Occipital lobe (tissue), 2 donors: ENCODE results near the gene IFIT1. TPM values are rescaled to one million over a fixed set of nuclear protein-coding genes. Genes with fewer than 3 reads are reported as not detected.
"Not testable (repeated sequence)": the region's sequence is repeated elsewhere in the genome, so short reads cannot be mapped to it uniquely, and the experiment has no call there.

Source experiments
- DNase-seq: peaks from one replicate; lab custom pipeline; 2025; lab: John Stamatoyannopoulos, UW
- total RNA-seq: library from RNA; depleted of rRNA; stranded (reverse); fragments of >200 nt; gene quantifications from one replicate; pipeline ENCODE4 v1.2.3, GENCODE V29; 2014

The IFIT1 gene
- total RNA-seq, 1 donor from 2014 or later, result 10.0 TPM

GRCh38 chr10:89431977-89432376, 39.6 kb downstream of the IFIT1 start:
- no peak for DNase-seq

DNA sequence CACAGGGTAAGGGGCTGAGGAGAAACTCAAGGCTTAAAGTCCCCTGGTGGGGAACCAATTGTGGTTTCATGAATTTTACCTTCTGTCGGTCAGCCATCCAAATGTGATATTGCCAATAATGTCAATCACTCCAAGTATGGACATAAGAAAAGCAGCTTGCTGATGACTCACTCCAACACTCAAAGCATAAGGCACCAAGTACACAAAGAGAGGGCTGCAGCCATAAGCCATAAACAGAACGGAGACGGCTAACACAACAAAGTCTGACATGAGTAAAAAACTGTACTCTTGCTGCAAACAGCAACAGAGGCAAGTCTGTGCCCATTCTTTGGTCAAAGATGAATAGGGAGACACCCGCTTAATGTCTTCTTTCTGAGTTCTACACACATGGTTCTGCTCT, 46.1 kb downstream of the IFIT1 start:
- DNase-seq, result no peak

- DNase-seq, result no peak
These were observed 48.0 kb downstream of the IFIT1 start for GRCh38 chr10:89440226-89441009.

- DNase-seq, result no peak
These were observed 49.9 kb downstream of the IFIT1 start for GRCh38 chr10:89442289-89442688.

DNA sequence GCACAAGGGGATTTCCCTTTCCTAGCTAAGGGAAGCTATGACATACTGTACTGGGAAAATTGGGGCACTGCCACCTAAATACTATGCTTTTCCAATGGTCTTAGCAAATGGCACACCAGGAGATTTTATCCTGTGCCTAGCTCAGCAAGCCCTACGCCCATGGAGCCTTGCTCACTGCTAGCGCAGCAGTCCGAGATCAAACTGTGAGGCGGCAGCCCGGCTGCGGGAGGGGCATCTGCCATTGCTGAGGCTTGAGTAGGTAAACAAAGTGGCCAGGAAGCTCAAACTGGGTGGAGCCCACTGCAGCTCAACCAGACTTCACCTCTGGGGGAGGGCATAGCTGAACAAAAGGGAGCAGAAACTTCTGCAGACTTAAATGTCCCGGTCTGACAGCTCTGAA, 52.4 kb downstream of the IFIT1 start:
- not testable (repeated sequence) for DNase-seq

DNA sequence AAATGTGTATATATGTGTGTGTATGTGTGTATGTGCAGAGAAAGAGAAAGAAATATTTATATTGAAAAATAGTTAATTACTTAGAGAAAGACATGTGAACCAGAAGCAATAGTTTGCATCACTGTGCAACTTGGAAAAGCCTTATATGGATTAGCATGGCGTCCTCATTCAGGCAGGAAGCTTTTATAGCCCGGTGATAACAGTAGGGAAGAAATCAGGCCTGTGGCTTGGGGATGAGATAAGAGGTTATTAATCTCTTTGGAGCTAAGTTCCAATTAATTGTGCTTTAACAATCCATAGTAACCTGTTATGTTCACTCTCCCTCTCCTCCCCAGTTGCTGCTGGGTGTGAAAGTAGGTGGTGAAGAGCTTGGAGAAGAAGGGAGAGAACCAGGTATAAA, 58.5 kb downstream of the IFIT1 start:
- DNase-seq, result no peak

DNA sequence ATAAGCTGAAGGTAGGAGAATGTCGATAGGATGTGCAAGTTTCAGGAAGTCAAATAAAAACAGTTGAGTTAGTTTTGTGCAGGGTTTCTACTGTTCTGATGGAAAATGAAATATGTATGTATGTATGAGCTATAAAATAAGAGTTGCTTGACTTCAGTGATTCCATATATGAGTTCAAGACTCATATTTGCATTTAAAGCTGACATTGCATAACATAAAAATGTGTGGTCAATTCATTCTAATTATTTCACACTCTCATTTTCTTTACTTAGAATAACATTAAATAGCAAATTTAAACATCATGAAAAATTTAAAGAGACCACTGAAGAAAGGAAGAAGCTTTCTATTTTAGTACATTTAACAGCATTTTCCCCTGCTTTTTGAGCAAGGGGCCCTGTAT, 59.8 kb downstream of the IFIT1 start:
- DNase-seq, result no peak

DNA sequence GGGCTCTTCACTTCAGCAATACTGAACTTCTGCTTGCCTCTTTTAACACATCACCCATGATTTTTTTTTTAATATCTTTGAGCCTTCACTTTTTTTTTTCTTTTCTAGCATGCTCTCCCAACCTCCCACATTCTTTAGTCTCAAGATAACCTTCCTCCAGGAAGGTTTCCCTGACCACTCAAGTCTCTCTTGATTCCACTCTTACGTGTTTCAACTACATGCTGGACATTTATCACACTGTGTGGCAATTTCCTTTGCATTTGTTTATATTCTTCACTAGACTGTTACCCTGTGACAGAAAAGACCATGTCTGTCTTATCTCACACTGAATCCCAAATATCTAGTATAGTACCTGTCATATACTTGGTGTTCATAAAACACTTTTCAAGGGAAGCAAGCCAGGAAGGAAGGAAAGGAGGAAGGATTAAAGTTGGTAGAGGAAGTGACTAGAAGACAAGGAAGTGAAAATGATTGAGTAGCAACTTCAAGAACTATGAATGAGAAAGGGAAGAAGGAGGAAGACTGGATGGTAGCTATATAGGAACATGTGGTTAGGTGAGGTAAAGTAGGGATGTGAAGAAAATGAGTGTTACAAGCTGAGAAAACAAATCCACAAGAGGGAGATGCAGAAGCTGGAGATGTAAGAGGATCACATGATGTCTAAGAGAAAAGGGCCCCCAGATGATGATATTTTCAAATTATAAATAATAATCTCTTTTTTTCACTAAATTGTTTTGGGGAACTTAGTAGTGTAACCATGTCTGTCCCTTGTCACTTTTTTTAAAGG, 62.3 kb downstream of the IFIT1 start:
- no peak for DNase-seq

Other genes starting within 250 kb of the IFIT1 start
- gene CH25H, start 185.3 kb upstream of the IFIT1 start, total RNA-seq, result 0.78 TPM
- 39.9 TPM for gene LIPA, start 140.8 kb upstream of the IFIT1 start, total RNA-seq
- 5.0 TPM for gene IFIT2, start 90.6 kb upstream of the IFIT1 start, total RNA-seq
- gene IFIT3, start 64.6 kb upstream of the IFIT1 start, total RNA-seq, result 8.4 TPM
- gene IFIT1B, start 14.6 kb upstream of the IFIT1 start, total RNA-seq, result 2.0 TPM
- gene IFIT5, start 21.9 kb downstream of the IFIT1 start, total RNA-seq, result 60.7 TPM
- gene SLC16A12, start 143.0 kb downstream of the IFIT1 start, total RNA-seq, result 4.1 TPM